PC-3 (cell line): ENCODE results near the gene CAPRIN2. TPM values are rescaled to one million over a fixed set of nuclear protein-coding genes. Genes with fewer than 3 reads are reported as not detected.

ENCODE experiments used
- ATAC-seq: fragments of 200-7000 bp; cut with Tn5 transposase; 2 replicates; pipeline ENCODE4 v1.9.1; 2020; ENCODE audit warnings: mild to moderate bottlenecking, moderate library complexity
- BruUV-seq: library from RNA; stranded (reverse); fragments of 400-500 nt; replicated peaks from 2 replicates; lab custom pipeline; 2021; lab: Mats Ljungman, UMichigan
- CTCF ChIA-PET: fragments of 300-600 bp; sonication (Branson Sonifier 250); formaldehyde crosslinking; loops from one replicate; lab custom pipeline; 2022; ENCODE audit warnings: antibody characterized with exemption; lab: Charles Lee
- POLR2A ChIA-PET: fragments of 300-600 bp; sonication (Branson Sonifier 250); formaldehyde crosslinking; loops from one replicate; lab custom pipeline; 2022; ENCODE audit warnings: antibody characterized with exemption; ENCODE audit not compliant: unreplicated experiment; lab: Charles Lee
- DNase-seq: peaks from one replicate; pipeline ENCODE4 v3.0.0-alpha.2; 2015
- H2AFZ ChIP-seq: fragments of 300-600 bp; sonication (generic); 2 replicates; pipeline ENCODE4 v1.6.0; 2016; ENCODE audit warnings: antibody characterized with exemption, low read length
- H3F3A ChIP-seq: fragments of 300-600 bp; sonication (generic); one replicate; pipeline ENCODE4 v1.6.0; 2017; ENCODE audit warnings: antibody characterized with exemption, low read length, control low read depth, mild to moderate bottlenecking; ENCODE audit not compliant: unreplicated experiment
- H3K27ac ChIP-seq: fragments of 300-600 bp; sonication (generic); 2 replicates; pipeline ENCODE4 v1.5.1; 2016; ENCODE audit warnings: mild to moderate bottlenecking, low read length
- H3K27me3 ChIP-seq: fragments of 300-600 bp; sonication (generic); 2 replicates; pipeline ENCODE4 v1.6.1; 2016; ENCODE audit warnings: low read length, mixed read lengths
- H3K36me3 ChIP-seq: fragments of 300-600 bp; sonication (generic); 2 replicates; pipeline ENCODE4 v1.6.1; 2016; ENCODE audit warnings: low read depth, mixed run types, low read length, mixed read lengths
- H3K4me1 ChIP-seq: fragments of 300-600 bp; sonication (generic); 2 replicates; pipeline ENCODE4 v1.5.1; 2016; ENCODE audit warnings: low read length; ENCODE audit not compliant: insufficient read depth
- H3K4me2 ChIP-seq: fragments of 300-600 bp; sonication (generic); 2 replicates; pipeline ENCODE4 v1.6.0; 2016; ENCODE audit warnings: low read length
- H3K4me3 ChIP-seq: fragments of 300-600 bp; sonication (generic); 2 replicates; pipeline ENCODE4 v1.5.1; 2016; ENCODE audit warnings: mild to moderate bottlenecking, low read length, mixed read lengths
- H3K79me2 ChIP-seq: fragments of 300-600 bp; sonication (generic); 2 replicates; pipeline ENCODE4 v1.6.1; 2017; ENCODE audit warnings: low read length, mixed read lengths
- H3K9ac ChIP-seq: fragments of 300-600 bp; sonication (generic); 2 replicates; pipeline ENCODE4 v1.6.0; 2016; ENCODE audit warnings: mild to moderate bottlenecking, low read length
- H3K9me2 ChIP-seq: fragments of 300-600 bp; sonication (generic); replicated peaks from 2 replicates; pipeline ENCODE4 v1.6.1; 2016; ENCODE audit warnings: mixed run types, low read length, mixed read lengths
- H3K9me3 ChIP-seq: fragments of 300-600 bp; sonication (generic); 2 replicates; pipeline ENCODE4 v1.6.1; 2016; ENCODE audit warnings: low read length, mixed read lengths
- H4K20me1 ChIP-seq: fragments of 300-600 bp; sonication (generic); 2 replicates; pipeline ENCODE4 v1.6.1; 2016; ENCODE audit warnings: low read length, mixed read lengths
- EZH2 ChIP-seq: fragments of 300-600 bp; sonication (generic); IDR thresholded peaks from one replicate; pipeline ENCODE4 v1.6.1; 2017; ENCODE audit warnings: antibody characterized with exemption, mild to moderate bottlenecking, low read length; ENCODE audit not compliant: unreplicated experiment
- EZH2phosphoT487 ChIP-seq: fragments of 300-600 bp; sonication (generic); IDR thresholded peaks from 2 replicates; pipeline ENCODE4 v1.6.1; 2018; ENCODE audit warnings: mild to moderate bottlenecking, antibody characterized with exemption, low read length, borderline replicate concordance
- intact Hi-C: fragments of 100-400 bp; cut with micrococcal nuclease; formaldehyde crosslinking; loops from 2 replicates; pipeline ENCODE4 v1.9.0; 2023
- total RNA-seq: library from RNA; depleted of rRNA; stranded (reverse); fragments of >200 nt; gene quantifications from 2 replicates; pipeline ENCODE4 v1.2.3, GENCODE V29; 2014
- TF ChIP-seq, protein P1 (sequence below): fragments of 300-600 bp; sonication (generic); conservative IDR thresholded peaks from 2 replicates; pipeline ENCODE4 v1.5.1; 2017; ENCODE audit warnings: antibody characterized with exemption, low read depth, mild to moderate bottlenecking, low read length

The CAPRIN2 gene
- total RNA-seq, 1 experiment from 2014 or later: 23.1 TPM

- H3K4me1 ChIP-seq: peaks cover 33% of the 10 kb centered on the region; the same call in 1 of the 2 replicates
- DNase-seq (peak; percentile 20), ATAC-seq (no peak)
- ChIA-PET POLR2A (no interaction called here), CTCF (no interaction called here)
- H3K9ac ChIP-seq: no peak overlapping the region
- intact Hi-C loops: no loop called here
- H3K4me3 ChIP-seq: 0 out of 2 replicates have a peak overlapping the region, but pooled peaks have one; percentile 7
- H3K9me3 ChIP-seq: no peaks in the 10 kb centered on the region
- TF ChIP-seq EZH2 (no peak), EZH2phosphoT487 (no peak)
- TF ChIP-seq, protein P1, sequence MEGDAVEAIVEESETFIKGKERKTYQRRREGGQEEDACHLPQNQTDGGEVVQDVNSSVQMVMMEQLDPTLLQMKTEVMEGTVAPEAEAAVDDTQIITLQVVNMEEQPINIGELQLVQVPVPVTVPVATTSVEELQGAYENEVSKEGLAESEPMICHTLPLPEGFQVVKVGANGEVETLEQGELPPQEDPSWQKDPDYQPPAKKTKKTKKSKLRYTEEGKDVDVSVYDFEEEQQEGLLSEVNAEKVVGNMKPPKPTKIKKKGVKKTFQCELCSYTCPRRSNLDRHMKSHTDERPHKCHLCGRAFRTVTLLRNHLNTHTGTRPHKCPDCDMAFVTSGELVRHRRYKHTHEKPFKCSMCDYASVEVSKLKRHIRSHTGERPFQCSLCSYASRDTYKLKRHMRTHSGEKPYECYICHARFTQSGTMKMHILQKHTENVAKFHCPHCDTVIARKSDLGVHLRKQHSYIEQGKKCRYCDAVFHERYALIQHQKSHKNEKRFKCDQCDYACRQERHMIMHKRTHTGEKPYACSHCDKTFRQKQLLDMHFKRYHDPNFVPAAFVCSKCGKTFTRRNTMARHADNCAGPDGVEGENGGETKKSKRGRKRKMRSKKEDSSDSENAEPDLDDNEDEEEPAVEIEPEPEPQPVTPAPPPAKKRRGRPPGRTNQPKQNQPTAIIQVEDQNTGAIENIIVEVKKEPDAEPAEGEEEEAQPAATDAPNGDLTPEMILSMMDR: no peak
- H2AFZ ChIP-seq: no peak overlapping the region
- no peaks in the 10 kb centered on the region for H3K27me3 ChIP-seq
- BruUV-seq: no TSS peak
- H3K36me3 ChIP-seq: no peaks in the 10 kb centered on the region
- H4K20me1 ChIP-seq: no peaks in the 10 kb centered on the region
- H3K9me2 ChIP-seq: no peaks in the 10 kb centered on the region
- H3K27ac ChIP-seq: no peak overlapping the region
- no peaks in the 10 kb centered on the region for H3F3A ChIP-seq
- H3K4me2 ChIP-seq: peak overlapping the region; percentile 40; the same call in 1 of the 2 replicates
- peaks cover 72% of the 10 kb centered on the region for H3K79me2 ChIP-seq
Observed at GRCh38 chr12:30692470-30692869, 62.3 kb downstream of the CAPRIN2 start.

GRCh38 chr12:30691122-30691879 lies 63.5 kb downstream of the CAPRIN2 start:
- intact Hi-C loops: no loop called here
- peaks cover 32% of the 10 kb centered on the region; the same call in 1 of the 2 replicates for H3K4me1 ChIP-seq
- H2AFZ ChIP-seq: no peak overlapping the region
- H3K27me3 ChIP-seq: no peaks in the 10 kb centered on the region
- TF ChIP-seq EZH2phosphoT487: no peak
- no peak for TF ChIP-seq EZH2
- TF ChIP-seq, protein P1: no peak
- POLR2A ChIA-PET: no interaction called here
- no peaks in the 10 kb centered on the region for H3K9me3 ChIP-seq
- no peak overlapping the region for H3K4me3 ChIP-seq
- peak overlapping the region; percentile 19 for H3K4me2 ChIP-seq
- H3F3A ChIP-seq: no peaks in the 10 kb centered on the region
- CTCF ChIA-PET: no interaction called here
- H3K9me2 ChIP-seq: no peaks in the 10 kb centered on the region
- peak; percentile 64 for ATAC-seq
- H3K27ac ChIP-seq: no peak overlapping the region
- H3K79me2 ChIP-seq: peaks cover 72% of the 10 kb centered on the region
- DNase-seq: peak; percentile 69
- no peak overlapping the region for H3K9ac ChIP-seq
- BruUV-seq: no TSS peak
- no peaks in the 10 kb centered on the region for H4K20me1 ChIP-seq
- no peaks in the 10 kb centered on the region for H3K36me3 ChIP-seq
